HG03565 (cell line): Measurements from ENCODE around the gene KCND2.
A peak's percentile ranks its signal among the peaks of the same experiment; 100 is the strongest.
"Not testable (repeated sequence)": the region's sequence is repeated elsewhere in the genome, so short reads cannot be mapped to it uniquely, and the experiment has no call there.

Experiments
- ATAC-seq: cut with Tn5 transposase; IDR thresholded peaks from one replicate; pipeline ENCODE4 v1.9.1; 2021; ENCODE audit warnings: mild to moderate bottlenecking, moderate library complexity; ENCODE audit not compliant: unreplicated experiment

KCND2 gene

GRCh38 chr7:120735791-120736190, 462.8 kb downstream of the KCND2 start:
- ATAC-seq: no peak

- no peak for ATAC-seq
Measured at GRCh38 chr7:120738816-120739215, 465.8 kb downstream of the KCND2 start.

- ATAC-seq: no peak
Measured at GRCh38 chr7:120740348-120740747, 467.4 kb downstream of the KCND2 start.

- ATAC-seq: no peak
Measured at GRCh38 chr7:120741371-120742042, 468.5 kb downstream of the KCND2 start.

GRCh38 chr7:120742372-120742771, 469.4 kb downstream of the KCND2 start:
- no peak for ATAC-seq

- ATAC-seq: no peak
Measured at GRCh38 chr7:120743128-120743527, 470.2 kb downstream of the KCND2 start.

GRCh38 chr7:120760050-120760449, 487.1 kb downstream of the KCND2 start:
- peak; percentile 95 for ATAC-seq

- ATAC-seq: no peak
Measured at GRCh38 chr7:120760851-120761250, 487.9 kb downstream of the KCND2 start.

- no peak for ATAC-seq
Measured at GRCh38 chr7:120770206-120770605, 497.2 kb downstream of the KCND2 start.

- no peak for ATAC-seq
Measured at GRCh38 chr7:120774481-120774880, 501.5 kb downstream of the KCND2 start.

GRCh38 chr7:120775755-120776154, 502.8 kb downstream of the KCND2 start:
- ATAC-seq: no peak

GRCh38 chr7:120779078-120779477, 506.1 kb downstream of the KCND2 start:
- ATAC-seq: not testable (repeated sequence)

GRCh38 chr7:120780451-120780850, 507.5 kb downstream of the KCND2 start:
- ATAC-seq: not testable (repeated sequence)

- ATAC-seq: no peak
Measured at GRCh38 chr7:120780938-120781337, 508.0 kb downstream of the KCND2 start.

- ATAC-seq: not testable (repeated sequence)
Measured at GRCh38 chr7:120781924-120782323, 508.9 kb downstream of the KCND2 start.

- no peak for ATAC-seq
Measured at GRCh38 chr7:120783273-120783672, 510.3 kb downstream of the KCND2 start.

GRCh38 chr7:120783721-120784120, 510.7 kb downstream of the KCND2 start:
- ATAC-seq: no peak

- ATAC-seq: no peak
Measured at GRCh38 chr7:120785095-120785494, 512.1 kb downstream of the KCND2 start.

GRCh38 chr7:120792091-120792860, 519.3 kb downstream of the KCND2 start:
- ATAC-seq: peak; percentile 92

GRCh38 chr7:120792861-120793130, 519.8 kb downstream of the KCND2 start:
- no peak for ATAC-seq

GRCh38 chr7:120793213-120793936, 520.4 kb downstream of the KCND2 start:
- ATAC-seq: no peak
